Heart left ventricle (tissue), 16 donors: ENCODE measurements around the gene DAZAP1. TPM values are rescaled to one million over a fixed set of nuclear protein-coding genes. Genes with fewer than 3 reads are reported as not detected.

Experiments used
- ATAC-seq, 4 donors: fragments of 200-7000 bp; cut with Tn5 transposase; one replicate each; pipeline ENCODE4 v1.9.1; 2020 to 2022; ENCODE audit warnings: moderate library complexity in 4 of 4, mild to moderate bottlenecking in 3 of 4, moderate number of reproducible peaks in 1 of 4
- DNase-seq, 5 donors: peaks; one replicate each; pipeline ENCODE4 v3.0.0-alpha.2; 2020
- H3K27ac ChIP-seq, 12 donors: fragments of 200-600 bp; sonication (generic) in 4 of 12; one replicate each; pipeline versions ENCODE4 v1.5.0 to v1.8.0; 2016 to 2022; ENCODE audit warnings: mild to moderate bottlenecking in 2 of 12
- H3K27me3 ChIP-seq, 9 donors: fragments of 200-600 bp; sonication (generic) in 2 of 9; one replicate each; pipeline versions ENCODE4 v1.5.1 to v1.8.0; 2016 to 2022; ENCODE audit warnings: mild to moderate bottlenecking in 3 of 9
- H3K36me3 ChIP-seq, 9 donors: fragments of 200-600 bp; sonication (generic) in 2 of 9; one replicate each; pipeline versions ENCODE4 v1.5.0 to v1.8.0; 2018 to 2022; ENCODE audit warnings: mild to moderate bottlenecking in 2 of 9
- H3K4me1 ChIP-seq, 12 donors: fragments of 200-600 bp; sonication (generic) in 4 of 12; one replicate each; pipeline versions ENCODE4 v1.5.0 to v1.8.0; 2016 to 2022; ENCODE audit warnings: mild to moderate bottlenecking in 3 of 12
- H3K4me3 ChIP-seq, 12 donors: fragments of 200-600 bp; sonication (generic) in 4 of 12; one replicate each; pipeline versions ENCODE4 v1.5.0 to v1.8.0; 2017 to 2022; ENCODE audit warnings: mild to moderate bottlenecking in 9 of 12, moderate library complexity in 4 of 12
- H3K9me3 ChIP-seq, 12 donors: fragments of 200-600 bp; sonication (generic) in 4 of 12; one replicate each; pipeline versions ENCODE4 v1.5.0 to v1.8.0; 2016 to 2022; ENCODE audit warnings: mild to moderate bottlenecking in 1 of 12
- CTCF ChIP-seq, 12 donors: fragments of 200-600 bp; sonication (generic) in 4 of 12; IDR thresholded peaks; one replicate each; pipeline versions ENCODE4 v1.5.0 to v1.8.0; 2018 to 2022; ENCODE audit warnings: antibody characterized with exemption in 12 of 12, mild to moderate bottlenecking in 5 of 12
- POLR2A ChIP-seq, 2 donors: fragments of 450-650 bp; IDR thresholded peaks; one replicate each; pipeline ENCODE4 v1.6.1; 2017; ENCODE audit warnings: antibody characterized with exemption in 2 of 2, mild to moderate bottlenecking in 2 of 2, moderate library complexity in 2 of 2
- WGBS, 4 donors: extraction: QIAGEN DNeasy Blood & Tissue Kit in 2 of 4; methylation state at CpG; one replicate each; pipeline versions ENCODE4 v1.1.5 to v1.1.7; 2013 to 2018; 5-methylcytosine and 5-hydroxymethylcytosine counted together
- intact Hi-C, 10 donors: fragments of 100-400 bp; cut with DNase I; formaldehyde crosslinking; loops; one replicate each; pipeline versions ENCODE4 v1.11.1 to v1.14.2; 2022
- polyA plus RNA-seq, 2 donors: library from polyadenylated mRNA; stranded (reverse); fragments of 200-250 nt; gene quantifications; one replicate each; pipeline ENCODE4 v1.2.3, GENCODE V29; 2013
- total RNA-seq, 9 donors: library from RNA; depleted of rRNA in 2 of 9; stranded (reverse); fragments of >200 nt in 2 of 9; fragmentation: NEBNext Ultra II Directional in 3 of 9; extraction: Animal tissue kit (Norgen Biotek cat#: 25700) in 3 of 9; gene quantifications; one replicate each; pipeline versions ENCODE4 v1.1.0 to v1.2.4, GENCODE V29; 2016 to 2023
- donor health status: ischemic (EF 13 %, LVEDD 7.1; RV severe dilation, severe dysfunction).
- donor health status: healthy with polysubstance abuse.
- donor health status: DM: no; HTN: yes; CAD: no.
- donor health status: DM: no; HTN: no; CAD: no.
- donor health status: ischemic (EF 25% LVEDD 6.9; RV normal size, moderate dysfunction).
- donor health status: ischemic (EF 25% LVEDD 5.7; RV mildly dilated, moderate dysfunction).
- donor health status: healthy.
- donor health status: DM: yes; HTN: yes; CAD: no.
- donor health status: ischemic (EF 35%, LVEDD 5.7; RV mildly dilated, moderate dysfunction).
- donor health status: nonischemic (EF 11% LVEDD 7.7; RV severe dilation, severe dysfunction).
- donor health status: DM: yes; HTN: yes; CAD: no.
- donor health status: PGD.
- donor health status: ischemic (EF 29% LVEDD 5.4; RV normal size, mild dysfunction).
- donor health status: nonischemic (EF 23%, LVEDD 6.1; RV moderate dilation, normal function).

The DAZAP1 gene
- total and polyA plus RNA-seq, 11 donors = 36.8 to 128 (median 78.5) TPM

GRCh38 chr19:1421958-1422305, 14.5 kb downstream of the DAZAP1 start:
- Histone ChIP-seq H3K4me1 (peaks cover 0 to 37% (median 23%) of the 10 kb centered on the region in 12 donors), H3K27me3 (no peaks in the 10 kb centered on the region), H3K36me3 (peaks cover 0 to 92% (median 73%) of the 10 kb centered on the region in 9 donors), H3K4me3 (no peak overlapping the region), H3K27ac (peak overlapping the region in 2 of 12 donors; percentile 7 to 44), H3K9me3 (no peaks in the 10 kb centered on the region)
- no peak for TF ChIP-seq CTCF (IDR thresholded peaks at IDR 0.05)
- no peak for TF ChIP-seq POLR2A (IDR thresholded peaks at IDR 0.05)
- intact Hi-C loops = no loop called here
- WGBS, 4 donors = 82 to 86% (median 83%) methylated on average over 21 to 22 of the region's 22 CpGs; no CpG with 5 or more reads in 1 of the 4 donors
- DNase-seq (no peak), ATAC-seq (no peak)

- Histone ChIP-seq H3K27ac (peak overlapping the region in 2 of 12 donors; percentile 7 to 44), H3K9me3 (no peaks in the 10 kb centered on the region), H3K4me1 (peaks cover 0 to 37% (median 19%) of the 10 kb centered on the region in 12 donors), H3K4me3 (no peak overlapping the region), H3K27me3 (no peaks in the 10 kb centered on the region), H3K36me3 (peaks cover 0 to 92% (median 78%) of the 10 kb centered on the region in 9 donors)
- intact Hi-C loops = no loop called here
- DNase-seq (no peak), ATAC-seq (no peak)
- 65 to 74% (median 69%) methylated on average over 14 to 16 of the region's 16 CpGs for WGBS, 4 donors
- TF ChIP-seq POLR2A (IDR thresholded peaks at IDR 0.05) (no peak), CTCF (IDR thresholded peaks at IDR 0.05) (no peak)
Observed at GRCh38 chr19:1422360-1422759, 15.0 kb downstream of the DAZAP1 start.

GRCh38 chr19:1422943-1423342, 15.6 kb downstream of the DAZAP1 start:
- ATAC-seq (no peak), DNase-seq (no peak)
- intact Hi-C loops = no loop called here
- WGBS, 4 donors = 87 to 94% (median 92%) methylated on average over 22 to 24 of the region's 24 CpGs
- Histone ChIP-seq H3K27me3 (no peaks in the 10 kb centered on the region), H3K4me3 (no peak overlapping the region), H3K27ac (peak overlapping the region in 2 of 12 donors; percentile 7 to 38), H3K4me1 (peaks cover 0 to 31% (median 13%) of the 10 kb centered on the region in 12 donors), H3K36me3 (peaks cover 0 to 92% (median 83%) of the 10 kb centered on the region in 9 donors), H3K9me3 (no peaks in the 10 kb centered on the region)
- no peak for TF ChIP-seq POLR2A (IDR thresholded peaks at IDR 0.05)
- TF ChIP-seq CTCF (IDR thresholded peaks at IDR 0.05) = no peak

GRCh38 chr19:1423436-1424191, 16.2 kb downstream of the DAZAP1 start:
- Histone ChIP-seq H3K4me3 (no peak overlapping the region), H3K27ac (peak overlapping the region in 1 of 12 donors; percentile 38), H3K27me3 (no peaks in the 10 kb centered on the region), H3K4me1 (peaks cover 0 to 30% (median 7%) of the 10 kb centered on the region in 12 donors), H3K9me3 (no peaks in the 10 kb centered on the region), H3K36me3 (peaks cover 0 to 92% (median 88%) of the 10 kb centered on the region in 9 donors)
- DNase-seq = no peak
- TF ChIP-seq CTCF (IDR thresholded peaks at IDR 0.05) (no peak), POLR2A (IDR thresholded peaks at IDR 0.05) (no peak)
- no peak for ATAC-seq
- intact Hi-C loops = no loop called here
- WGBS, 4 donors = 92 to 93% (median 92%) methylated on average over 33 to 40 of the region's 40 CpGs
